Coronary artery (tissue), 2 donors: ENCODE measurements around the gene CERS4.
"Not testable (repeated sequence)": the region's sequence is repeated elsewhere in the genome, so short reads cannot be mapped to it uniquely, and the experiment has no call there.

Experiments used
- DNase-seq: peaks from one replicate; pipeline ENCODE4 v3.0.0-alpha.2; 2017; ENCODE audit warnings: low spot score
- H3K27ac ChIP-seq, 2 donors: fragments of 200-600 bp; sonication (generic); one replicate each; pipeline ENCODE4 v1.5.1; 2016 to 2019
- H3K4me3 ChIP-seq: fragments of 200-600 bp; sonication (generic); 2 replicates; pipeline ENCODE4 v1.5.1; 2016; ENCODE audit warnings: mild to moderate bottlenecking, moderate library complexity
- TF ChIP-seq, protein P1 (sequence below): fragments of 200-600 bp; sonication (generic); IDR thresholded peaks from one replicate; pipeline ENCODE4 v1.5.1; 2019; ENCODE audit warnings: antibody characterized with exemption

Gene CERS4

DNA sequence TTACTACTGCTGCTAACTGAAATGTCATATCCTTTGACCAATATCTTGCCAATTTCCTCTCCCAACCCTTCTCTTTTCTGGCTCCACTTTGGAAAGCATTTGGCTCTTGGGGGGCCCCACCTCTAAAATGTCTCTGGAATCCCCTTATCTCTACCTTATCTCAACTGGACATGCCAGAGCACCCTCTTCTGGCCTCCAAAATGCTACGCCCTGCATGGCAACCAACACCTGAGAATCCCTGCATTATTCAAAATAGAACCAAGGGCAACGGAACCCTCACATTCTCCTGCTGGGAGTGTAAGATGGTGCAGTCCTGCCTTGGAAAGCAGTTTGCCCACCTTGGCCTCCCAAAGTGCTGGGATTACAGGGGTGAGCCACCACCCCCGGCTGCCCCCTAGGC, 35.3 kb downstream of the CERS4 start:
- no peak overlapping the region for H3K27ac ChIP-seq
- DNase-seq: no peak
- no peak overlapping the region for H3K4me3 ChIP-seq
- TF ChIP-seq, protein P1, sequence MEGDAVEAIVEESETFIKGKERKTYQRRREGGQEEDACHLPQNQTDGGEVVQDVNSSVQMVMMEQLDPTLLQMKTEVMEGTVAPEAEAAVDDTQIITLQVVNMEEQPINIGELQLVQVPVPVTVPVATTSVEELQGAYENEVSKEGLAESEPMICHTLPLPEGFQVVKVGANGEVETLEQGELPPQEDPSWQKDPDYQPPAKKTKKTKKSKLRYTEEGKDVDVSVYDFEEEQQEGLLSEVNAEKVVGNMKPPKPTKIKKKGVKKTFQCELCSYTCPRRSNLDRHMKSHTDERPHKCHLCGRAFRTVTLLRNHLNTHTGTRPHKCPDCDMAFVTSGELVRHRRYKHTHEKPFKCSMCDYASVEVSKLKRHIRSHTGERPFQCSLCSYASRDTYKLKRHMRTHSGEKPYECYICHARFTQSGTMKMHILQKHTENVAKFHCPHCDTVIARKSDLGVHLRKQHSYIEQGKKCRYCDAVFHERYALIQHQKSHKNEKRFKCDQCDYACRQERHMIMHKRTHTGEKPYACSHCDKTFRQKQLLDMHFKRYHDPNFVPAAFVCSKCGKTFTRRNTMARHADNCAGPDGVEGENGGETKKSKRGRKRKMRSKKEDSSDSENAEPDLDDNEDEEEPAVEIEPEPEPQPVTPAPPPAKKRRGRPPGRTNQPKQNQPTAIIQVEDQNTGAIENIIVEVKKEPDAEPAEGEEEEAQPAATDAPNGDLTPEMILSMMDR: no peak

DNA sequence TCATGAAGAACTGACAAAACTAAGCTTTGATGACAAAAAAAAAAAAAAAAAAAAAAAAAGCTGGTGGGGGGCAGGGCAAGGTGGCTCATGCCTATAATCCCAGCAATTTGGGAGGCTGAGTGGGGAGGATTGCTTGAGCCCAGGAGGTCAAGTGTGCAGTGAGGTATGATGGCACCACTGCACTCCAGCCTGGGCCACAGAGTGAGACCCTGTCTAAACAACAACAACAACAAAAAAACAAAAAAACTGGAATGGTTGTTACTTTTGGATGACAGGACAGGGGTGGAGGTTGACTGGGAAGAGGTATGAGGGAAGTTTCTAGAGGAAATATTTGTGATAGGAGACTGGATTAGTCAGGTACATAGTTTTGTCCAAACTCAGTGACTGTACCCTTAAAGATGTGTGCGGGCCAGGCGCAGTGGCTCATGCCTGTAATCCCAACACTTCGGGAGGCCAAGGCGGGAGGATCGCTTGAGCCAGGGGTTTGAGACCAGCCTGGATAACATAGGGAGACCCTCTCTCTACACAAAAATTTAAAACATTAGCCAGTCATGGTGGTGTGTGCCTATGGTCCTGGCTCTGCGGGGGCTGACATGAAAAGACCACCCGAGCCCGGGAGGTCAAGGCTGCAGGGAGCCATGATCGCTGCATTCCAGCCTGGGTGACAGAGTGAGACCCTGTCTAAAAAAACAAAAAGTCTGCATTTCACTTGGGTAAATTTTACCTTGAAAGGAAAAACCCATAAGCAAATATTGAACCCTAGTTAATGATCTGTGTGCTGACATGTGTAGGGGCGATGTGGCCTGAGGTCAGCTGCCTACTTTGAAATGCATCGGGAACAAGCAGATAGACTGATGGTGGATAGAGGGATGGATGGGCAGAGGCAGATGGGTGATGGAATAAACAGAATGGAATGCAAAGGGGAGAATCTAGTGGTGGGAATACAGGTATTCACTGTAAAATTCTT, 37.0 kb downstream of the CERS4 start:
- no peak overlapping the region for H3K27ac ChIP-seq
- no peak for DNase-seq
- TF ChIP-seq, protein P1: no peak
- H3K4me3 ChIP-seq: no peak overlapping the region

DNA sequence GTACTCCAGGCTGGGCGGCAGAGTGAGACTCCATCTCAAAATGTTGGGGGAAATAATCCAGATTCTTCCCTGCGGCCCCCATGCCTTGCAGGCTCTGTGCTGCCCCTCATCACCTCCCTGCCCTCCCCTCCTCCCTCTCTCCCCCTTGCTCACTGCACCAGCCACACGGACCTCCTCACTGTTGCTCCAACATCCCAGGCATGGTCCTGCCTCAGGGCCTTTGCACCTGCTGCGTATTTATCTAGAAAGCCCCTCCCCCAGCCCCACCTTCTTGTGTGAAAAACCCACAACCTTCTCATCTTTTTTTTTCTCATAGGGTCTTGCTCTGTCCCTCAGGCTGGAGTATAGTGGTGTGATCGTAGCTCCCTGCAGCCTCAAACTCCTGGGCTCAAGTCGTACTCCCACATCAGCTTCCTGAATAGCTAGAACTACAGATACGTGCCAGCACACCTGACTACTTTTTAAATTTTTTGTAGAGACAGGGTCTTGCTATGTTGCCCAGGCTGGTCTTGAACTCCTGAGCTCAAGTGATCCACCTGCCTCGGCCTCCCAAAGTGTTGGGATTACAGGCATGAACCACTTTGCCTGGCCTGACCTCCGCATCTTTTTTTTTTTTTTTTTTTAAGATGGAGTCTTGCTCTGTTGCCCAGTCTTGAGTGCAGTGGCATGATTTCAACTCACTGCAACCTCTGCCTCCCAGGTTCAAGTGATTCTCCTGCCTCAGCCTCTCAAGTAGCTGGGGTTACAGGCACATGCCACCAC, 38.1 kb downstream of the CERS4 start:
- not testable (repeated sequence) for DNase-seq, H3K4me3 ChIP-seq, H3K27ac ChIP-seq

DNA sequence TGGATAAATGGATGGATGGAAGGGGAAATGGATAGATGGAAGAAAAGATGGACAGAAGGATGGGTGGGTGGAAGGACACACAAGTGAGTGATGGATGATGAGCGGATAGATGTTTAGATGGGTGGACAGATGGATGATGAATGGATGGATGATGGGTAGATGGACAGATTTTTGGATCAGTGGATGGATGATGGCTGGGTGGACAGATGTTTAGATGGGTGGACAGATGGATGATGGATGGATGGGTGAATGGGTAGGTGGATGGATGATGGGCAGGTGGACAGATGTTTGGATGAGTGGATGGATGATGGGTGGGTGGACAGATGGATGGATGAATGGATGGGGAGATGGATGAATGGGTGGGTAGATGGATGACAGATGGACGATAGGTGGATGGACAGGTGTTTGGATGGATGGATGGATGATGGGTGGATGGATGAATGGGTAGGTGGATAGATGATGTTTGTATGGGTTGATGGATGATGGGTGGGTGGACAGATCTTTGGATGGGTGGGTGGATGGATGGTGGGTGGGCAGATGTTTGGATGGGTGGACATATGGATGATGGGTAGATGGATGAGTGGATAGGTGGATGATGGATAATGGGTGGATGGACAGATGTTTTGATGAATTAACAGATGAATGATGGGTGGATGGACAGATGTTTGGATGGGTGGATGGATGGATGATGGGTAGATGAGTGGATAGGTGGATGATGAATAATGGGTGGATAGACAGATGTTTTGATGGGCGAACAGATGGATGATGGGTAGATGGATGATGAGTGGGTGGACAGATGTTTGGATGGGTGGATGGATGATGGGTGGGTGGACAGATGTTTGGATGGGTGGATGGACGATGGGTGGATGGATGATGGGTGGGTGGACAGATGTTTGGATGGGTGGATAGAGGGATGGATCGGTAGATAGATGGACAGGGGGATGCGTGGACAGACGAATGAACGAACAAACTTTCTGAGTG, 39.5 kb downstream of the CERS4 start:
- DNase-seq: no peak
- H3K27ac ChIP-seq: no peak overlapping the region
- no peak overlapping the region for H3K4me3 ChIP-seq
- TF ChIP-seq, protein P1: no peak

DNA sequence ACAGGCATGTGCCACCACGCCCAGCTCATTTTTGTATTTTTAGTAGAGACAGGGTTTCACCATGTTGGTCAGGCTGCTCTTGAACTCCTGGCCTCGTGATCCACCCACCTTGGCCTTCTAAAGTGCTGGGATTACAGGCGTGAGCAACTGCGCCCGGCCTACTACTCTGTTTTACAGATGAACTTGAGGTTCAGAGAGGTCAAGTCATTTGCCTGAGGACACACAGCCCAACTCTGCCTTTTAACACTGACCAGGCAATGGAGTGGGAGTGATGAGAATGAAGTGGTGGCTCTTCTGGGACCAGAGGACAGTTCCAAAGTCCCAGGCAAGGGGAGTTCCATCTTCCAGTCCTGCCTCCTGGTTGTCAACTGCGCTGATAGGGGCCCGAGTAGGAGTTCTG, 41.4 kb downstream of the CERS4 start:
- TF ChIP-seq, protein P1: no peak
- DNase-seq: no peak
- H3K4me3 ChIP-seq: no peak overlapping the region
- H3K27ac ChIP-seq: peak overlapping the region in 1 of 2 donors; percentile 41

DNA sequence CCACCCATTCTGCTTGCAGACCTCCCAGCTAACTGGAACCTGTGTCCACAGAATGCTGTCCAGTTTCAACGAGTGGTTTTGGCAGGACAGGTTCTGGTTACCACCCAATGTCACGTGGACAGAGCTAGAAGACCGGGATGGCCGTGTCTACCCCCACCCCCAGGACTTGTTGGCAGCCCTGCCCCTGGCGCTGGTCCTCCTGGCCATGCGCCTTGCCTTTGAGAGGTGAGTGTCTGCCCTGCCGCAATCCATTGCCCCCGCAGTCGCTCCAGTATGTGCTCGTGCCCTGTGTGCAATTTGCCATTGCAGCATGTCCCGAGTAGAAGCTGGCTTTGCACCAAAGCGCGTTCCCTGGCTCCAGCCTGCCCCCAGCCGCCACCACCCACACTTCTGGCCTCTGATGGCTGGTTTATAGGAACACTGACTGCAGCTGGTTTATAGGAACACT, 41.9 kb downstream of the CERS4 start:
- Histone ChIP-seq H3K27ac (peak overlapping the region in 1 of 2 donors; percentile 41), H3K4me3 (peak overlapping the region; percentile 10)
- TF ChIP-seq, protein P1: no peak
- peak; percentile 81 for DNase-seq
